GM23338 (cell line): ENCODE results near the gene MRPS12. TPM values are rescaled to one million over a fixed set of nuclear protein-coding genes. Genes with fewer than 3 reads are reported as not detected.

Experiments
- ATAC-seq: fragments of 200-7000 bp; cut with Tn5 transposase; 3 replicates; pipeline ENCODE4 v1.9.1; 2020
- DNase-seq: peaks from one replicate; pipeline ENCODE4 v3.0.0-alpha.2; 2015; ENCODE audit warnings: low spot score
- H2AFZ ChIP-seq: fragments of 200-600 bp; sonication (generic); 2 replicates; pipeline ENCODE4 v1.8.0; 2016; ENCODE audit warnings: antibody characterized with exemption, mild to moderate bottlenecking, moderate library complexity
- H3F3A ChIP-seq: fragments of 200-600 bp; sonication (generic); replicated peaks from 2 replicates; pipeline ENCODE4 v1.8.0; 2017; ENCODE audit warnings: antibody characterized with exemption, mixed run types, low read depth
- H3K27ac ChIP-seq: fragments of 200-600 bp; sonication (generic); 2 replicates; pipeline ENCODE4 v1.6.1; 2016; ENCODE audit warnings: low read depth
- H3K27me3 ChIP-seq: fragments of 200-600 bp; sonication (generic); 2 replicates; pipeline ENCODE4 v1.8.0; 2016; ENCODE audit warnings: mild to moderate bottlenecking, mixed run types, moderate library complexity; ENCODE audit not compliant: insufficient read depth
- H3K36me3 ChIP-seq: fragments of 200-600 bp; sonication (generic); 2 replicates; pipeline ENCODE4 v1.8.0; 2016; ENCODE audit warnings: mild to moderate bottlenecking; ENCODE audit not compliant: insufficient read depth
- H3K4me1 ChIP-seq: fragments of 200-600 bp; sonication (generic); 2 replicates; pipeline ENCODE4 v1.8.0; 2016; ENCODE audit warnings: mild to moderate bottlenecking, moderate library complexity; ENCODE audit not compliant: insufficient read depth
- H3K4me2 ChIP-seq: fragments of 200-600 bp; sonication (generic); 2 replicates; pipeline ENCODE4 v1.7.1; 2017; ENCODE audit warnings: mixed run types
- H3K4me3 ChIP-seq: fragments of 200-600 bp; sonication (generic); 2 replicates; pipeline ENCODE4 v1.6.1; 2016; ENCODE audit warnings: mixed run types
- H3K79me2 ChIP-seq: fragments of 200-600 bp; sonication (generic); replicated peaks from 2 replicates; pipeline ENCODE4 v1.8.0; 2017; ENCODE audit warnings: mild to moderate bottlenecking; ENCODE audit not compliant: insufficient read depth
- H3K9me2 ChIP-seq: fragments of 200-600 bp; sonication (generic); 2 replicates; pipeline ENCODE4 v1.8.0; 2017; ENCODE audit not compliant: insufficient read depth
- H4K20me1 ChIP-seq: fragments of 200-600 bp; sonication (generic); replicated peaks from 2 replicates; pipeline ENCODE4 v1.8.0; 2017; ENCODE audit warnings: mild to moderate bottlenecking; ENCODE audit not compliant: insufficient read depth
- H3K27ac Mint-ChIP-seq: 2 replicates; pipeline ENCODE4 v1.8.0; 2020; ENCODE audit warnings: inconsistent platforms, mild to moderate bottlenecking, moderate library complexity, mixed read lengths
- H3K27me3 Mint-ChIP-seq: 3 replicates; pipeline ENCODE4 v1.8.0; 2022; ENCODE audit warnings: low read depth, mild to moderate bottlenecking, moderate library complexity, mixed read lengths, inconsistent platforms; ENCODE audit not compliant: insufficient read depth, poor library complexity
- H3K36me3 Mint-ChIP-seq: 3 replicates; pipeline ENCODE4 v1.8.0; 2021; ENCODE audit warnings: low read depth, mild to moderate bottlenecking, inconsistent platforms, moderate library complexity, mixed read lengths
- H3K4me1 Mint-ChIP-seq: 3 replicates; pipeline ENCODE4 v1.8.0; 2020; ENCODE audit warnings: mild to moderate bottlenecking, inconsistent platforms, mixed read lengths
- H3K4me3 Mint-ChIP-seq: 3 replicates; pipeline ENCODE4 v1.8.0; 2021; ENCODE audit warnings: moderate library complexity, mild to moderate bottlenecking, inconsistent platforms, mixed read lengths
- H3K9me3 Mint-ChIP-seq: 3 replicates; pipeline ENCODE4 v1.8.0; 2020; ENCODE audit warnings: moderate library complexity, mild to moderate bottlenecking, inconsistent platforms, mixed read lengths
- CREB1 ChIP-seq: fragments of 250-450 bp; sonication (Bioruptor Pico); IDR thresholded peaks from 2 replicates; pipeline ENCODE4 v1.5.0; 2020; ENCODE audit warnings: low read depth, mild to moderate bottlenecking, moderate library complexity
- EZH2 ChIP-seq: fragments of 200-600 bp; sonication (generic); IDR thresholded peaks from one replicate; pipeline ENCODE4 v1.8.0; 2017; ENCODE audit warnings: antibody characterized with exemption, mild to moderate bottlenecking, low read depth; ENCODE audit not compliant: unreplicated experiment
- EZH2phosphoT487 ChIP-seq: fragments of 200-600 bp; sonication (generic); IDR thresholded peaks from one replicate; pipeline ENCODE4 v1.8.1; 2018; ENCODE audit warnings: antibody characterized with exemption; ENCODE audit not compliant: unreplicated experiment
- STAT1 ChIP-seq: IDR thresholded peaks from one replicate; pipeline ENCODE4 v1.6.1; 2016; ENCODE audit warnings: antibody characterized with exemption; ENCODE audit not compliant: unreplicated experiment
- ZNF114 ChIP-seq: fragments of 250-450 bp; sonication (Bioruptor Pico); IDR thresholded peaks from 2 replicates; pipeline ENCODE4 v1.5.0; 2020; ENCODE audit warnings: mild to moderate bottlenecking, moderate library complexity
- ZNF331 ChIP-seq: fragments of 250-450 bp; sonication (Bioruptor Pico); IDR thresholded peaks from 2 replicates; pipeline ENCODE4 v1.5.0; 2020; ENCODE audit warnings: low read depth, mild to moderate bottlenecking, moderate library complexity
- polyA plus RNA-seq: library from polyadenylated mRNA; unstranded; fragments of >200 nt; fragmentation: Nextera tagmentation; extraction: Ambion mirVana; gene quantifications from 2 replicates; pipeline ENCODE4 v1.2.1, GENCODE V29; 2016
- total RNA-seq: library from RNA; depleted of rRNA; stranded (reverse); fragments of >200 nt; shearing (Covaris generic); gene quantifications from 2 replicates; pipeline ENCODE4 v1.2.3, GENCODE V29; 2014
- TF ChIP-seq, protein P1 (sequence below): IDR thresholded peaks from 2 replicates; pipeline ENCODE4 v1.6.1; 2016; ENCODE audit warnings: antibody characterized with exemption
- TF ChIP-seq, protein P2 (sequence below), 2 experiments: fragments of 200-600 bp in 1 of 2; sonication (generic) in 1 of 2; conservative IDR thresholded peaks; 2 replicates each; pipeline versions ENCODE4 v1.5.1 to v1.6.1; 2016 to 2017; ENCODE audit warnings: antibody characterized with exemption in 2 of 2, low read depth in 2 of 2, mild to moderate bottlenecking in 2 of 2, moderate library complexity in 1 of 2
- TF ChIP-seq, protein P3 (sequence below): IDR thresholded peaks from one replicate; pipeline ENCODE4 v1.6.1; 2018; ENCODE audit warnings: antibody characterized with exemption; ENCODE audit not compliant: unreplicated experiment

Gene MRPS12
- total and polyA plus RNA-seq, 2 experiments from 2014 or later: 74.1 to 86.3 TPM

DNA sequence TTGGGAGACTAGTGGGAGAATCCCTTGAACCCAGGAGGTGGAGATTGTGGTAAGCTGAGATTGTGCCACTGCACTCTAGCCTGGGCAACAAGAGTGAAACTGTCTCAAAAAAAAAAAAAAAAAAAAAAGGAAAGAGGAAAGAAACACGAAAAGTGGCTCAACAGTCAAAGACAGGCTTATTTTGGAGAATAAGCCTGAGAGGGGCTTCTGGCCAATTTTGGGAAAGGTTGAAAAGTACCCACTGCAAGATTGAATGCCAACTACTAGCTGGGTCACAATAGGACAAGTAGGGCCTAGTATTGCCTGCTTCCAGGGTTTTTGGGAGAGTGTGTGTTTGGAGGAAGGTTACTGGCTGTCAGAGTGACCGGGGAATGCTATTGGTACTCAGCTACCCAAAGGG is 27.6 kb downstream of the MRPS12 start:
- H2AFZ ChIP-seq: no peak overlapping the region
- H3K4me1 Mint-ChIP-seq: peaks cover 5% of the 10 kb centered on the region; the same call in 1 of the 3 replicates
- H3K36me3 Mint-ChIP-seq: peaks cover 14% of the 10 kb centered on the region; the same call in 2 of the 3 replicates
- no peaks in the 10 kb centered on the region for H3K27me3 ChIP-seq
- H3F3A ChIP-seq: 0 out of 2 replicates have a peak, but pooled peaks cover 9% of the 10 kb centered on the region
- H3K79me2 ChIP-seq: no peaks in the 10 kb centered on the region
- peaks cover 3% of the 10 kb centered on the region; the same call in 1 of the 2 replicates for H4K20me1 ChIP-seq
- H3K4me2 ChIP-seq: no peak overlapping the region
- TF ChIP-seq CREB1 (CRISPR knock-in tag) (no peak), STAT1 (no peak)
- TF ChIP-seq, protein P1, sequence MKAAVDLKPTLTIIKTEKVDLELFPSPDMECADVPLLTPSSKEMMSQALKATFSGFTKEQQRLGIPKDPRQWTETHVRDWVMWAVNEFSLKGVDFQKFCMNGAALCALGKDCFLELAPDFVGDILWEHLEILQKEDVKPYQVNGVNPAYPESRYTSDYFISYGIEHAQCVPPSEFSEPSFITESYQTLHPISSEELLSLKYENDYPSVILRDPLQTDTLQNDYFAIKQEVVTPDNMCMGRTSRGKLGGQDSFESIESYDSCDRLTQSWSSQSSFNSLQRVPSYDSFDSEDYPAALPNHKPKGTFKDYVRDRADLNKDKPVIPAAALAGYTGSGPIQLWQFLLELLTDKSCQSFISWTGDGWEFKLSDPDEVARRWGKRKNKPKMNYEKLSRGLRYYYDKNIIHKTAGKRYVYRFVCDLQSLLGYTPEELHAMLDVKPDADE: no peak
- no peaks in the 10 kb centered on the region for H3K9me2 ChIP-seq
- H3K27me3 Mint-ChIP-seq: peaks cover 1% of the 10 kb centered on the region
- H3K9me3 Mint-ChIP-seq: peaks cover 13% of the 10 kb centered on the region; the same call in 2 of the 3 replicates
- H3K36me3 ChIP-seq: no peaks in the 10 kb centered on the region
- H3K27ac ChIP-seq: no peak overlapping the region
- ATAC-seq (no peak), DNase-seq (no peak)
- no peak overlapping the region for H3K4me3 Mint-ChIP-seq
- H3K27ac Mint-ChIP-seq: no peak overlapping the region
- H3K4me3 ChIP-seq: no peak overlapping the region
- no peaks in the 10 kb centered on the region for H3K4me1 ChIP-seq

DNA sequence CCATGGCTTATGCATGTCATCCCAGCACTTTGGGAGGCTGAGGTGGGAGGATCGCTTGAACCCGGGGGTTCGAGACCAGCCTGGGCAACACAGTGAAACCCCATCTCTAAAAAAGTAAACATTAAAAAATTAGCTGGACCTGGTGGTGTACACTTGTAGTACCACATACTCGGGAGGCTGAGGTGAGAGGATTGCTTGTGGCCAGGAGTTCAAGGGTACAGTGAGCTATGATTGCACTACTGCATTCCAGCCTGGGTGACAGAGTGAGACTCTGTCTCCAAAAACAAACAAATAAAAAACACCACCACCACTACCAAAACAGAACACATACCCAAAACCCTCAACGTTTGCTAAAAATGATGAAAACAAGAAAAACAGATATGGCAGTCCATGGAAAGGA is 28.9 kb downstream of the MRPS12 start:
- Histone ChIP-seq H4K20me1 (peaks cover 3% of the 10 kb centered on the region; the same call in 1 of the 2 replicates), H3K27me3 (no peaks in the 10 kb centered on the region), H2AFZ (no peak overlapping the region), H3K9me2 (no peaks in the 10 kb centered on the region), H3K4me2 (no peak overlapping the region), H3K36me3 (no peaks in the 10 kb centered on the region), H3K27ac (no peak overlapping the region), H3K79me2 (no peaks in the 10 kb centered on the region), H3K4me3 (no peak overlapping the region), H3K4me1 (no peaks in the 10 kb centered on the region), H3F3A (0 out of 2 replicates have a peak, but pooled peaks cover 9% of the 10 kb centered on the region)
- DNase-seq: no peak
- H3K27me3 Mint-ChIP-seq: no peaks in the 10 kb centered on the region
- H3K9me3 Mint-ChIP-seq: peaks cover 13% of the 10 kb centered on the region; the same call in 2 of the 3 replicates
- no peak for ATAC-seq
- H3K4me1 Mint-ChIP-seq: peaks cover 5% of the 10 kb centered on the region; the same call in 1 of the 3 replicates
- H3K27ac Mint-ChIP-seq: no peak overlapping the region
- H3K4me3 Mint-ChIP-seq: no peak overlapping the region
- peaks cover 14% of the 10 kb centered on the region; the same call in 2 of the 3 replicates for H3K36me3 Mint-ChIP-seq
- TF ChIP-seq ZNF331 (CRISPR knock-in tag): no peak
- TF ChIP-seq EZH2phosphoT487: no peak
- TF ChIP-seq ZNF114 (CRISPR knock-in tag): no peak
- no peak for TF ChIP-seq EZH2
- TF ChIP-seq, protein P2, sequence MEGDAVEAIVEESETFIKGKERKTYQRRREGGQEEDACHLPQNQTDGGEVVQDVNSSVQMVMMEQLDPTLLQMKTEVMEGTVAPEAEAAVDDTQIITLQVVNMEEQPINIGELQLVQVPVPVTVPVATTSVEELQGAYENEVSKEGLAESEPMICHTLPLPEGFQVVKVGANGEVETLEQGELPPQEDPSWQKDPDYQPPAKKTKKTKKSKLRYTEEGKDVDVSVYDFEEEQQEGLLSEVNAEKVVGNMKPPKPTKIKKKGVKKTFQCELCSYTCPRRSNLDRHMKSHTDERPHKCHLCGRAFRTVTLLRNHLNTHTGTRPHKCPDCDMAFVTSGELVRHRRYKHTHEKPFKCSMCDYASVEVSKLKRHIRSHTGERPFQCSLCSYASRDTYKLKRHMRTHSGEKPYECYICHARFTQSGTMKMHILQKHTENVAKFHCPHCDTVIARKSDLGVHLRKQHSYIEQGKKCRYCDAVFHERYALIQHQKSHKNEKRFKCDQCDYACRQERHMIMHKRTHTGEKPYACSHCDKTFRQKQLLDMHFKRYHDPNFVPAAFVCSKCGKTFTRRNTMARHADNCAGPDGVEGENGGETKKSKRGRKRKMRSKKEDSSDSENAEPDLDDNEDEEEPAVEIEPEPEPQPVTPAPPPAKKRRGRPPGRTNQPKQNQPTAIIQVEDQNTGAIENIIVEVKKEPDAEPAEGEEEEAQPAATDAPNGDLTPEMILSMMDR (conservative IDR thresholded peaks at IDR 0.05; ENCODE audit: low read depth in 2 of 2): no peak
- TF ChIP-seq, protein P1: no peak
- no peak for TF ChIP-seq CREB1 (CRISPR knock-in tag)
- TF ChIP-seq, protein P3, sequence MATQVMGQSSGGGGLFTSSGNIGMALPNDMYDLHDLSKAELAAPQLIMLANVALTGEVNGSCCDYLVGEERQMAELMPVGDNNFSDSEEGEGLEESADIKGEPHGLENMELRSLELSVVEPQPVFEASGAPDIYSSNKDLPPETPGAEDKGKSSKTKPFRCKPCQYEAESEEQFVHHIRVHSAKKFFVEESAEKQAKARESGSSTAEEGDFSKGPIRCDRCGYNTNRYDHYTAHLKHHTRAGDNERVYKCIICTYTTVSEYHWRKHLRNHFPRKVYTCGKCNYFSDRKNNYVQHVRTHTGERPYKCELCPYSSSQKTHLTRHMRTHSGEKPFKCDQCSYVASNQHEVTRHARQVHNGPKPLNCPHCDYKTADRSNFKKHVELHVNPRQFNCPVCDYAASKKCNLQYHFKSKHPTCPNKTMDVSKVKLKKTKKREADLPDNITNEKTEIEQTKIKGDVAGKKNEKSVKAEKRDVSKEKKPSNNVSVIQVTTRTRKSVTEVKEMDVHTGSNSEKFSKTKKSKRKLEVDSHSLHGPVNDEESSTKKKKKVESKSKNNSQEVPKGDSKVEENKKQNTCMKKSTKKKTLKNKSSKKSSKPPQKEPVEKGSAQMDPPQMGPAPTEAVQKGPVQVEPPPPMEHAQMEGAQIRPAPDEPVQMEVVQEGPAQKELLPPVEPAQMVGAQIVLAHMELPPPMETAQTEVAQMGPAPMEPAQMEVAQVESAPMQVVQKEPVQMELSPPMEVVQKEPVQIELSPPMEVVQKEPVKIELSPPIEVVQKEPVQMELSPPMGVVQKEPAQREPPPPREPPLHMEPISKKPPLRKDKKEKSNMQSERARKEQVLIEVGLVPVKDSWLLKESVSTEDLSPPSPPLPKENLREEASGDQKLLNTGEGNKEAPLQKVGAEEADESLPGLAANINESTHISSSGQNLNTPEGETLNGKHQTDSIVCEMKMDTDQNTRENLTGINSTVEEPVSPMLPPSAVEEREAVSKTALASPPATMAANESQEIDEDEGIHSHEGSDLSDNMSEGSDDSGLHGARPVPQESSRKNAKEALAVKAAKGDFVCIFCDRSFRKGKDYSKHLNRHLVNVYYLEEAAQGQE: no peak
